Fibroblast of lung (primary cell): Measurements from ENCODE around the gene LMO1. TPM values are rescaled to one million over a fixed set of nuclear protein-coding genes. Genes with fewer than 3 reads are reported as not detected.

Source experiments
- DNase-seq, 2 donors: peaks; one replicate each; pipeline versions ENCODE4 v3.0.0 to v3.0.0-alpha.2; 2010; ENCODE audit warnings: low read depth in 2 of 2
- H2AFZ ChIP-seq: 2 replicates; pipeline ENCODE4 v1.5.1; 2012; ENCODE audit warnings: low read length, control low read depth, inconsistent platforms
- H3K27ac ChIP-seq: 2 replicates; pipeline ENCODE4 v1.5.1; 2011; ENCODE audit warnings: low read length, control low read depth; ENCODE audit not compliant: insufficient read depth
- H3K27me3 ChIP-seq: 2 replicates; pipeline ENCODE4 v1.5.1; 2011; ENCODE audit warnings: mild to moderate bottlenecking, low read length; ENCODE audit not compliant: control insufficient read depth, insufficient read depth
- H3K36me3 ChIP-seq: 2 replicates; pipeline ENCODE4 v1.5.1; 2011; ENCODE audit warnings: low read length; ENCODE audit not compliant: control insufficient read depth, insufficient read depth
- H3K4me1 ChIP-seq: 2 replicates; pipeline ENCODE4 v1.5.1; 2011; ENCODE audit warnings: low read length; ENCODE audit not compliant: control insufficient read depth, insufficient read depth; ENCODE audit errors: extremely low read depth
- H3K4me2 ChIP-seq: 2 replicates; pipeline ENCODE4 v1.5.1; 2011; ENCODE audit warnings: low read length, control low read depth; ENCODE audit not compliant: insufficient read depth; ENCODE audit errors: extremely low read depth
- H3K4me3 ChIP-seq, 4 experiments: fragments of 200-600 bp in 1 of 4; sonication (generic) in 1 of 4; replicated peaks in 1 of 4; 2 replicates each; pipeline ENCODE4 v1.5.1; 2011 to 2016; ENCODE audit warnings: low read length in 4 of 4, low read depth in 3 of 4, mild to moderate bottlenecking in 3 of 4, control low read depth in 2 of 4, inconsistent platforms in 1 of 4, mixed read lengths in 1 of 4; ENCODE audit not compliant: insufficient read depth in 1 of 4; ENCODE audit errors: control extremely low read depth in 1 of 4
- H3K79me2 ChIP-seq: 2 replicates; pipeline ENCODE4 v1.5.1; 2012; ENCODE audit warnings: mild to moderate bottlenecking, low read length, inconsistent platforms; ENCODE audit not compliant: control insufficient read depth, insufficient read depth
- H3K9ac ChIP-seq: 2 replicates; pipeline ENCODE4 v1.5.1; 2011; ENCODE audit warnings: mild to moderate bottlenecking, low read length, control low read depth; ENCODE audit not compliant: insufficient read depth
- H3K9me3 ChIP-seq: 2 replicates; pipeline ENCODE4 v1.5.1; 2012; ENCODE audit warnings: low read depth, low read length; ENCODE audit not compliant: control insufficient read depth, insufficient read depth
- H4K20me1 ChIP-seq: 2 replicates; pipeline ENCODE4 v1.5.1; 2011; ENCODE audit warnings: low read length; ENCODE audit not compliant: control insufficient read depth, insufficient read depth; ENCODE audit errors: extremely low read depth
- EZH2 ChIP-seq: IDR thresholded peaks from 2 replicates; pipeline ENCODE4 v1.5.1; 2012; ENCODE audit warnings: low read length, control low read depth, mild to moderate bottlenecking; ENCODE audit errors: missing control alignments
- polyA plus RNA-seq, 2 donors: library from polyadenylated mRNA; depleted of rRNA in 1 of 2; stranded (reverse) in 1 of 2; unstranded in 1 of 2; fragments of >200 nt; gene quantifications; 2 replicates each; pipeline ENCODE4 v1.2.1, GENCODE V29; 2011 to 2012; ENCODE audit warnings: missing spikeins in 1 of 2
- total RNA-seq: library from RNA; depleted of rRNA; stranded (reverse); fragments of >200 nt; gene quantifications from 2 replicates; pipeline ENCODE4 v1.2.1, GENCODE V29; 2014
- TF ChIP-seq, protein P1 (sequence below), 2 donors: IDR thresholded peaks in 1 of 2; conservative IDR thresholded peaks in 1 of 2; 1 replicate in 1 of 2; 2 replicates in 1 of 2; pipeline ENCODE4 v1.5.1; 2011 to 2012; ENCODE audit warnings: low read length in 2 of 2, control low read depth in 1 of 2, inconsistent platforms in 1 of 2, low read depth in 1 of 2, mild to moderate bottlenecking in 1 of 2

Gene LMO1
- total and polyA plus RNA-seq, 2 donors (not counting 1 experiment from before 2014, with no cell fraction given): not detected

DNA sequence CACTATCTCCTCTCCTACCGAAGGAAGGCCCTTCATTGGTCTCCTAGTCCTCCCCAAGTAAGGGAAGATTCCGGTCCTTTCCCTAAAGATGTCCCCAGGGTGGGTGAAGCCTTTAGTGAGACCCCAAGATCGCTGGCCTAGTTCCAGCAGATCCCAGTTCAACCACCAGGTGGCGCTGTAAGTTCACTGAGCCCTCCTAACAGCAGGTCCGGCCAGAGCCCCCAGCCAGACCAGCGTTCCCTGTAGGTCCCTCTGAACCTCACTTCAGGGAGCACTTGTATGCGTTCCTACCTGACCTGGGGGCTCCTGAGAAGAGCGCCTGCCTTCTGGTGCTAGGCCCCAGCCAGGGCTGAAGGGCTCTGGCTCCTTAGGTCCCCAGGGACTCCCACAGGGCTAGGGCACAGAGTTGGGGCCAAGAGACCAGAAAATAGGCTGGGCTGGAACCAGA, 38.1 kb downstream of the LMO1 start:
- no peak overlapping the region for H2AFZ ChIP-seq
- peak; percentile 36 to 61 for DNase-seq
- TF ChIP-seq, protein P1, sequence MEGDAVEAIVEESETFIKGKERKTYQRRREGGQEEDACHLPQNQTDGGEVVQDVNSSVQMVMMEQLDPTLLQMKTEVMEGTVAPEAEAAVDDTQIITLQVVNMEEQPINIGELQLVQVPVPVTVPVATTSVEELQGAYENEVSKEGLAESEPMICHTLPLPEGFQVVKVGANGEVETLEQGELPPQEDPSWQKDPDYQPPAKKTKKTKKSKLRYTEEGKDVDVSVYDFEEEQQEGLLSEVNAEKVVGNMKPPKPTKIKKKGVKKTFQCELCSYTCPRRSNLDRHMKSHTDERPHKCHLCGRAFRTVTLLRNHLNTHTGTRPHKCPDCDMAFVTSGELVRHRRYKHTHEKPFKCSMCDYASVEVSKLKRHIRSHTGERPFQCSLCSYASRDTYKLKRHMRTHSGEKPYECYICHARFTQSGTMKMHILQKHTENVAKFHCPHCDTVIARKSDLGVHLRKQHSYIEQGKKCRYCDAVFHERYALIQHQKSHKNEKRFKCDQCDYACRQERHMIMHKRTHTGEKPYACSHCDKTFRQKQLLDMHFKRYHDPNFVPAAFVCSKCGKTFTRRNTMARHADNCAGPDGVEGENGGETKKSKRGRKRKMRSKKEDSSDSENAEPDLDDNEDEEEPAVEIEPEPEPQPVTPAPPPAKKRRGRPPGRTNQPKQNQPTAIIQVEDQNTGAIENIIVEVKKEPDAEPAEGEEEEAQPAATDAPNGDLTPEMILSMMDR (conservative IDR thresholded peaks at IDR 0.05 in 1 of 2, IDR thresholded peaks at IDR 0.05 in 1 of 2; ENCODE audit: low read depth in 1 of 2, low read length in 2 of 2): peak; percentile 82 to 90
- TF ChIP-seq EZH2: no peak
- no peaks in the 10 kb centered on the region for H4K20me1 ChIP-seq
- H3K4me2 ChIP-seq: no peak overlapping the region
- no peaks in the 10 kb centered on the region for H3K36me3 ChIP-seq
- no peaks in the 10 kb centered on the region for H3K79me2 ChIP-seq
- H3K4me3 ChIP-seq: no peak overlapping the region
- no peaks in the 10 kb centered on the region for H3K4me1 ChIP-seq
- H3K27ac ChIP-seq: no peak overlapping the region
- no peaks in the 10 kb centered on the region for H3K27me3 ChIP-seq
- H3K9me3 ChIP-seq: no peaks in the 10 kb centered on the region
- no peak overlapping the region for H3K9ac ChIP-seq

DNA sequence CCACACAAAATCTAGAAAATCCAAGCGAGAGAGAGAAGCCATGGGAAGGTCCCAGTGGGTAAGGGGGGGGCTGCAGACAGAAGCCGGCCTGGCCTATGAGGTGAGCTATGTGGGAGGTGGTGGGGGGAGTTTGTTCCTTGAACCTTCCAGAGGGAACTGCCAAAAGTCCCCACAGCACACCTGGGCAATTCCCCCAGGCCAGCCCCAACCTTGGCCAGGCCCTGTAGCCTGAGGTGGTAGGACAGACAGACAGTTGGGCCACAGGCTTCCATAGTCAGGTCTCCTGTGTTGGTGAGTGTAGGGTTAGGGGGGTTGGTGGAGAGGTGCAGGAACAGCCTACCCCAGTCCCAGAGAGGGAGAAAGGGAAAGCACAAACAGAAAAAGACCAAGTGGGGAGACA, 39.0 kb downstream of the LMO1 start:
- no peaks in the 10 kb centered on the region for H3K4me1 ChIP-seq
- no peaks in the 10 kb centered on the region for H3K36me3 ChIP-seq
- no peak for DNase-seq
- H3K9me3 ChIP-seq: no peaks in the 10 kb centered on the region
- no peak overlapping the region for H3K4me2 ChIP-seq
- no peak for TF ChIP-seq EZH2
- TF ChIP-seq, protein P1 (conservative IDR thresholded peaks at IDR 0.05 in 1 of 2, IDR thresholded peaks at IDR 0.05 in 1 of 2; ENCODE audit: low read depth in 1 of 2, low read length in 2 of 2): no peak
- H2AFZ ChIP-seq: no peak overlapping the region
- no peaks in the 10 kb centered on the region for H3K79me2 ChIP-seq
- no peak overlapping the region for H3K9ac ChIP-seq
- H4K20me1 ChIP-seq: no peaks in the 10 kb centered on the region
- H3K27me3 ChIP-seq: no peaks in the 10 kb centered on the region
- no peak overlapping the region for H3K27ac ChIP-seq
- no peak overlapping the region for H3K4me3 ChIP-seq

DNA sequence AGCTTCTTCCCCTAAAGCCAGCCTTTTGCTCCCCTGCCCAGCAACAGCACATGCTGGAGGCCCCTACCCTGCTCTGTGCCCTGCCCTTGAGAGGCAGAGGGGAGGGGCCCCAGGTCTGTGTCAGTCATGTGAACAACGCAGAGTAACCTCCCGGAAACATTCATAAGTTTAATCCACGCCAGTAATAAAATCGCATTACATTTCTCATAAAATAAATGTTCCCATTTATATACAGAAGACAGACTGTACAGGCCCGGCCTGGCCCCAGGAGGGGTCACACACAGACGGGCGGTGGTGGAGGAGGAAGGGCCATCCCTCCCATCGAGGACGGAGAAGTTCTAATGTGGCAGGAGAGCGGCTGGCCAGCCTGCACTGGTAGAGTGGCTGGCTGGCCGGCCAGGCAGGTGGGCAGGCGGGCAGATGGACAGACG, 39.5 kb downstream of the LMO1 start:
- H3K4me2 ChIP-seq: no peak overlapping the region
- no peak overlapping the region for H3K27ac ChIP-seq
- H3K27me3 ChIP-seq: no peaks in the 10 kb centered on the region
- no peaks in the 10 kb centered on the region for H3K36me3 ChIP-seq
- no peak overlapping the region for H3K9ac ChIP-seq
- H3K79me2 ChIP-seq: no peaks in the 10 kb centered on the region
- H3K4me1 ChIP-seq: no peaks in the 10 kb centered on the region
- DNase-seq: no peak
- H3K4me3 ChIP-seq: no peak overlapping the region
- TF ChIP-seq EZH2: no peak
- TF ChIP-seq, protein P1 (conservative IDR thresholded peaks at IDR 0.05 in 1 of 2, IDR thresholded peaks at IDR 0.05 in 1 of 2; ENCODE audit: low read depth in 1 of 2, low read length in 2 of 2): no peak
- no peak overlapping the region for H2AFZ ChIP-seq
- no peaks in the 10 kb centered on the region for H4K20me1 ChIP-seq
- no peaks in the 10 kb centered on the region for H3K9me3 ChIP-seq
